HG03439 (cell line): Measurements from ENCODE around the gene MTA1.
A peak's percentile ranks its signal among the peaks of the same experiment; 100 is the strongest.

Source experiments
- ATAC-seq: cut with Tn5 transposase; IDR thresholded peaks from one replicate; pipeline ENCODE4 v1.9.1; 2021; ENCODE audit warnings: mild to moderate bottlenecking, moderate library complexity; ENCODE audit not compliant: unreplicated experiment

The MTA1 gene

DNA sequence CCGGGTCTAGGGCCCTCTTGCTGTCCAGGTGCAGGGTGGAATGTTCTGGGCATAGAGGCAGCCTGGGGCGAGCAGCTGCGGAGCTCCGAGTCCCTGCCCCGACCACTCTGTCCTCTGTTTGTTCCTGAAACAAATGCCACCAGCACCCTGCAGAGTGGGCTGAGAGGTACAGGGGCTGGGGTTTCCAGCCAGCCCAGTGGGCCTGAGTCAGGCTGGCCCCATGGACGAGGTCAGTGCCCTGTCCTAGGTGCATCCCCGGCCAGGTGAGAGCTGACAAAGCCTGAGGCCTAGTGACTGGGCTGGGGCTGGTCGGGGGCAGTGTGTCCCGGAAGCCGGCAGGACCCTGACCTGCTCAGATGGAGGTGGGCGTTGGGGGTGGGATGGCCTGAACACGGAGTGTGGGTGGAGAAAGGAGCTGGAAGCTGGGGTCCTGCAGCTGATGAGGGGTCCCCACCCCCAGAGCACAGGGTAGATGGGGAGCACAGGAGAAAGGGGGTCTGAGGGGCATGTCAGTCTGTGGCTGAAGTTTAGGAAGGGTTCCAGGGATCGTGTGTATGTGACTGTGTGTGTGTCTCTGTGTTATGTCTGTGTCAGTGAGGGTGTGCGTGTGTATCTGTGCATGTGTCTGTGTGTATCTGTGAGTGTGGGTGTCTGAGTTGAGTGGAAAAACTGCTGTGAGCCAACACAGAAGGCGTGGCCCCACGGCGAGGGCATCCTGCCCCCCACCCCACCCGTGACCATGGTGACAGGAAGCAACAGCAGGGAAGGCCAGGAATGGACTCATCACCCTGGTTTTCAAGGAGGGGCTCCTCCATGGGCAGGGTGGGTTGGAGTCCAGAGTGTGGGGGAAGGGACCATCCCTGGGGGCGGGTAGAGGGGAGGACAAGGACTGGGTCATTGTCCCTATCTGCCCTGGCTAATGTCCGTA is 64.7 kb downstream of the MTA1 start:
- no peak for ATAC-seq

DNA sequence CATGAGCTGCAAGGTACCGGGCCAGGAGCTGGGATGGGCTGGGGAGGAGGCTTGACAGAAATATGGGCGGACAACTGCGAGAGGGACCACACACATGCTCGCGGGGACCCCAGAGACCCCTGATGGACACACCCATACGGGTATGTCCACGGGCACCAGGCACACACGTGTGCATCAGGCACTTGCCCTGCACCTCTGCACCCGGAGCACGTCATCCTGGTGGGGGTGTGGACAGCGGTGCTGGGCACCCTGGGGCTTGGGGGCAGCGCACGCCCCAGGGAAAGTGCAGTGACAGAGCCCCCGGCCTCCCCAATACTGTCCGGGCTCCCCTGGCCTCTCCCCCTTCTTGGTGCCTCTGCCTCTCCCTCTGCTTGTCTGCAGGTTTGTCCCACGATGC is 65.4 kb downstream of the MTA1 start:
- no peak for ATAC-seq

- ATAC-seq: no peak
Observed at GRCh38 chr14:105485739-105486162, 66.1 kb downstream of the MTA1 start.

DNA sequence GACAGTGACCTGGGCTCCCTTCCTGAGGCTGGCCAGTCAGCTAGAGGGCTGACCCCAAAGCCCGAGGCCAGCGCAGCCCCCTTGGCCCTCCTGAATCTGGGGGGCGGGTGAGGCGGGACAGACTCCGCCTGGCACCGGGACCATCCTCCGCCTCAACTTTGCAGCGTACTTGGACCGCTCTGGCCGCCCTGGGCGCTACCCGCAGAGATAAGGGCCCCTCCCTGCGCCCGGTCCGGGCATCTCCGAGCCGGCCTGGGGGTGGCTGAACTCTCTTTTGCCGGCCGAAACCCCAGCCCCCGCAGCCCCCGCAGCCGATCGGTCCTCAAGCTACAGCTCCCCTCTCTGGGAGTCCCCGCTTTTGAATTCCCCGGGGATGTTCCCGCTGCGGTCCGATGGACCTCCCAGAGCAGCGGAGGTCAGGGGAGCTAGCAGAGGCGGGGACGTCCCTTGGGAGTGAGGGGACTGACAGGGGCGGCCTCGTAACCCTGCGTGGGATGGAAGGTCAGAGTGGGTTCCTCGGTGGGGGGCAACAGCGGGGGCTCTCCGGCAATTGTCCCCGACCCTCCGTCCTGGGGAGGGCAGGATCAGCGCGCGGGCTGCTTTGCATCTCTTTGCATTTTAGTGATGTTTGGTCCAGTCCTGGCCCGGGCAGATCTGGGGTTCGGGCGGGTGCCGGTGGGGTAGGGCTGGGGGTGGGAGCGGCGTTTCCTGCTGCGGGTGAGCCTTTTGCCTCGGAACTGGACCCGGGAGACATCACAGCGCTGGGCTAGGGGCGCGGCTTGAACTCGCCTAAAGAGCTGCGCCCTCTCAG is 66.7 kb downstream of the MTA1 start, which contains the start of gene CRIP1:
TSS of gene CRIP1 (plus strand) at position 724 of the 811 bp plus-strand sequence. CDS start 374 bp downstream, outside the sequence.
- ATAC-seq: no peak

DNA sequence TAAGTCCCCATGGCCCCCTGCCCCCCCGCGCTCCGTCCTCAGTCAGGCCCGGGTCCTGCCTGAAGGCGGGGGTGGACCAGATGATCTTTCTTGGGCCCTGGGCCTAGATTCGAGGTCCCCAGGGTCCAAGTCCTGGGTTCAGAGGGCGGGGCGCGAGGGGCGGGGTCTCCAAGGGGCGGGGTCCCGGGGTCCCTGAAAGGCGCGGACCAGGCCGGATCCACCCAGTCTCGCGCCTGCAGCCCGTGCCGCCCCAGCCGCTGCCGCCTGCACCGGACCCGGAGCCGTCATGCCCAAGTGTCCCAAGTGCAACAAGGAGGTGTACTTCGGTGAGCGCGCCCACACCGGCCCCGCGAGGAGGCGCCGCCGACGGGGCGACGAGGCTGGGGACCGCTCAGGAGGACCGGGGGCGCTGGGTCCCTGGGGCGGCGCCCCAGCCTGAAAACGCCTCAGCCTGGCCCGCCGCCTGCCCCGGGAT is 67.4 kb downstream of the MTA1 start:
- ATAC-seq: no peak

GRCh38 chr14:105487449-105487985 is 67.9 kb downstream of the MTA1 start:
- no peak for ATAC-seq

- no peak for ATAC-seq
Observed at GRCh38 chr14:105487986-105488777, 68.6 kb downstream of the MTA1 start.

DNA sequence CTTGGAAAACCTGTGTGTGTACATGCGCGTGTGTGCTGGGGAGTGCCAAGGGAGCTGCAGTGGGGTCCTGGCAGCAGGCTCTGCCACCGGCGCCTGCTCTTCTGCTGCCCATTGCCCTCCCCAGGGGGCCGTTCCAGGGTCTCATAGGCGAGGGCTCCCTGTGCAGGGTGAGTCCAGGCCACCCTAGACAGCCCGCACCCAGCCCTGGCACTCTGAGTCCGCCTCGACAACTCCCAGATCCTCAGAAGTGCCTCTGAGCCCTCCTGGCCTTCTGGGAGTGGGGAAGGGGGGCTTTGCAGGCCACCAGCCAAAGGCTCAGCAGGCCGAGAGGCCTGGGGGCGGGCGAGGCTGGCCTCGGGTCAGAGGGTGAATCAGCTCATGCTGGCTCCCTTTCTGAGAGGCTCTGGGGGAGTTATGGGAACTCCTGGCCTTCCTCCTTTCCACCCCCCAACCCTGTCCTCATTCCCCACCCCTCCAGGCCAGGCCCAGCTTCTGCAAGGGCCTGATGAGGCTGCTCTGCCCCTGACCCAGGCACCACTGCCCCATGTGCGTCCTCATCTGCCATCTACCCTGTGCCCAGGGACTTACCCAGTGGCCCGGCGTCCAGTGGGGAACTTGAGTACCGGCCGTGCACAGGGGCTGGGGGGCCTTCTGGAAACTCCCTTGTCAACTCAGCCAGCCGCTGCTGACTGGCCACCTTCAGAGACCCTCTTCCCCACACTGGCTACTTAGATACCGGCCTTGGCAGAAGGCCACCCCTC is 69.3 kb downstream of the MTA1 start:
- no peak for ATAC-seq

- ATAC-seq: no peak
Observed at GRCh38 chr14:105489542-105490266, 70.1 kb downstream of the MTA1 start.

DNA sequence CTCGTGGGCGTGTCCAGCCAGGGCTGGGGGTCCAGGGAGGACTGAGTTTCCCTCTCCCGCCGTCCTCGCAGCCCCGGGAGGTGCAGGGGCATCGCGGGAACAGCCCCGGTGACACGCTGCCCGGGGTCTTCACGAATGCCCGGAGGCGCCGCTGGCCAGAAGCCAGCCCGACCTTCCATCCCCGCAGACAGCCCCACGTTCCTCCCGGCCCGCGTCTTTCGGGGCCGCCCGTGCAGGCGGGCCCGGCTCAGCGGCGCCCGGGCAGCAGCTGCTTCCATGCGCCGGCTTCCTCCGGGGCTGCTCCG is 70.6 kb downstream of the MTA1 start:
- peak; percentile 1 for ATAC-seq

- peak; percentile 71 for ATAC-seq
Observed at GRCh38 chr14:105490572-105491365, 71.1 kb downstream of the MTA1 start, which contains the start of gene TEDC1. Gene TEDC1 (plus strand): TSS chr14:105491246. CDS start chr14:105491376, 130 bp downstream.

- peak; percentile 11 for ATAC-seq
Observed at GRCh38 chr14:105491366-105491973, 71.8 kb downstream of the MTA1 start.

DNA sequence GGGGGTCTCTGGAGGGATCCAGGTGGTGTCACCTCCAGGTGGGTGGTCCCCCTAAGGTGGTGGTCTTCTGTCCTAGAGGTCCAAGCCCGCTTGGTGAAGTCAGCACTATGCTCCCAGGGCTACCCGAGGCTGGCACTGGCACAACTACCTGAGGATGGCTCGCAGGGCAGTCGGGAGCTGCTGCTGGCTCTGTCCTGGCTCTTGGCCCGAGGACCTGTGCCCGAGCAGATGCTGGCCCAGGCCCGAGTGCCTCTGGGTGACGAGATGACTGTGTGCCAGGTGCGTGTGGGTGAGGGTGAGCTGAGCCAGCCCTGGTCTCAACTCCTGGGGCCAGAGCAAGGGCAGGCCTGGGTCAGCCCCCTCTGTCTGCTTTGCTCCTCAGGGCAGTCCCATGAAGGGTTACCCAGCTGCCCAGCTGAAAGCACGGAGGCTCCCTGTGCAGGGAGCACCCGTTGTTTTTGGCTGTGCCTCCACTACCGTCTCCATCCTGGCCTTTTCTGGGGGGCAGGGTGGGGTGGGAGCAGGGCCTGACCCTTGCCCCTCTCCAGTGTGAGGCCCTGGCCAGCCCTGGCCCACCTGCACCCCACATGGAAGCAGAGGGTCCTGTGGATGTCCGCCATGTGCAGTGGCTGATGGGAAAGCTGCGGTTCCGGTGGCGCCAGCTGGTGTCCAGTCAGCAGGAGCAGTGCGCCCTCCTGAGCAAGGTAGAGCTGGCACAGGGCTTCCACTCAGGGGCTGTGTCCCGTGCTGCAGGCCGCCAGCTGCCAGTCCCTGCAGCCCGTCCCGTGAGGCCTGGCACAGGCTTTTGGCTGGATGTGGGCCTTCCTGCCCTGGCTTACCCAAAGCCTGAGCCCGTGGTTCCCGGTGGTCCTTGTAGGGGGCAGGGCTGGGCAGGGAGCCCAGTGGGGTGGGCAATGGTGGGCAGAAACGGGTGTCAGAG is 72.7 kb downstream of the MTA1 start:
- ATAC-seq: no peak

DNA sequence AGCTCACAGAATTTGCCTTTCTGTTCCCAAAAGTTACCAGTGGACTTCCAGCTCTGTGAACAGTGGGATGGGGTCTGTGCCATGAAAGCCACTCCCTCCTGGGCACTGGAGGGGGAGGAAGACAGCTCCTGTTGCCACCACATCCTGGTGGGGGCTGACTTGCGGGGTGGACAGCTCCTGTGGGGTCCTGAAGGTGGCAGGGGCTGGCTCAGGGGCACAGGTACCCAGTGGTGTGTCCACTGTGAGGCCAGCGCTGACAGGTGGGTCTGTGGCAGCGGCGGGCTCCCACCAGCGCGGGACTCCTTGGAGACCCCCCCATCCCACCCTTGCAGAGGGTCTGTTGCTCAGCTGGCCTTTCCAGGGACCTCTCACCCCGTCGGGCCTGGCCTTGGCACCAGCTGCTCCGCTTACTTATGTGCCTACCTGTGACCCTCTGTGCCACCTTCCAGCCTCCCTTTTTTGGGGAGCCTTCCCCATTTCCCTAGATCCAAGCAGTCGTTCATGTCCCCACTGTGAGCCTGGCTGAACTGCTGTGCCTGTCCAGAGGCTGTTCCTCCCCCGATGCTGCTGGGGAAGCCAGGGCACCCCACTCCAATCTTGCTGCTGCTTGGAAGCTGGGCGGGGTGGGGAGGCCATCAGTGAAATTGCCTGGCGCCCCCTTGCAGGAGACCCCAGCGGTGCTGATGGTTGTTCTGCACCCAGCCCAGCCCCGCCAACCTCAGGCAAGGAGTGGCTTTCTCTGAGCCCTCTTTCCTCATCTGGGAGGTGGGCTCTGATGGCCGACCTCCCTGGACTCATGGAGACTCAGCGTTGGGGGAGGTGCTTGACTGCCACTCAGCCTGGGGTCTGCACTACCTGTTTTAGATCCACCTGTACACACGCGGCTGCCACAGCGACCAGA is 73.6 kb downstream of the MTA1 start:
- ATAC-seq: no peak

DNA sequence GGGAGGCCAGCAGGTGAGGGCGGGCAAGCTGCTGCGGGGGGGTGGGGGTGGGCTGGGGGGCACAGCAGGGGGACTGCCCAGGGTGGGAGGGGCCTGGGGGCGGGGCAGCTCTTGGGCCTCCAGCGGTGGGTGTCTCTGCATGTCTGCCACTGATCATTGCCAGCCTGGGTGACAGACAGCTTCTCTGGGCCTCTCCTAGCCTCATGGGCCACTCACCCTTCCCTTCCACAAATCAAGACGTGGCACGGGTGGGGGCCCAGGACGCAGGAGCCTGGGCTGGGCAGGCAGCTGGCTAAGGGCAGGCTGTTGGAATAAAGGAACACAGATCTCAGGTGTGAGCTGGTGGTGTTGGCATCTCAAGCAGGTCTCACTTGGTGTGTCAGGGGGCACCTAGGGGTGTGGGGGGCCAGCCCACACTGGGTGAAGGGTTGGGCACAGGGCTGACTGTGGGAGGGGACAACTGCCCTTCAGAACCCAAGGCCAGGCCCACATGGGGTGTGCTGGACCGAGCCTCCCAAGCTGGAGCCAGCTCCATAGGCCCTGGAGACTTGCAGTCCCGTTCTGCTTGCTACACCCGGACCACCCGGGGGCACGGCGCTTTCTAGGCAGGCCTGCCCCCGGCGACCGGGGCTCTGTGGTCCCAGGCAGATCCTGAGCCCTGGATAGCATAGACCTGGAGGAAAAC is 74.4 kb downstream of the MTA1 start:
- no peak for ATAC-seq
